GM12878 (cell line): ENCODE measurements around the gene DCLRE1C. TPM values are rescaled to one million over a fixed set of nuclear protein-coding genes. Genes with fewer than 3 reads are reported as not detected.
"Not testable (repeated sequence)": the region's sequence is repeated elsewhere in the genome, so short reads cannot be mapped to it uniquely, and the experiment has no call there.

Experiments used
- ATAC-seq: fragments of 200-7000 bp; cut with Tn5 transposase; 3 replicates; pipeline ENCODE4 v1.9.1; 2020; ENCODE audit warnings: mild to moderate bottlenecking, moderate library complexity
- BruUV-seq: library from RNA; stranded (reverse); fragments of 400-500 nt; replicated peaks from 2 replicates; lab custom pipeline; 2021; lab: Mats Ljungman, UMichigan
- CTCF ChIA-PET: fragments of 300-600 bp; sonication (Branson Sonifier 250); formaldehyde crosslinking; extraction: SDS; loops from one replicate; lab custom pipeline; 2021; ENCODE audit warnings: inconsistent platforms; lab: Yijun Ruan, JAX
- POLR2A ChIA-PET: fragments of 350-600 bp; formaldehyde crosslinking; extraction: SDS; loops from one replicate; lab custom pipeline; 2021; ENCODE audit warnings: inconsistent platforms; lab: Charles Lee
- RAD21 ChIA-PET: fragments of 300-600 bp; sonication (Branson Sonifier 250); formaldehyde crosslinking; loops from one replicate; lab custom pipeline; 2023; ENCODE audit warnings: antibody characterized with exemption; ENCODE audit not compliant: unreplicated experiment; lab: Charles Lee
- SMC1A ChIA-PET: fragments of 300-600 bp; sonication (Branson Sonifier 250); formaldehyde crosslinking; loops from one replicate; lab custom pipeline; 2023; ENCODE audit not compliant: unreplicated experiment, uncharacterized antibody; lab: Charles Lee
- DNase-seq: peaks from one replicate; pipeline ENCODE4 v3.0.0-alpha.2; 2011; ENCODE audit warnings: low read depth, low spot score
- FAIRE-seq: peaks from 3 replicates; lab custom pipeline; 2011; peaks lifted over from hg19 to GRCh38; lab: Jason Lieb, UNC
- H2AFZ ChIP-seq: 2 replicates; pipeline ENCODE4 v1.6.0; 2011; ENCODE audit warnings: low read depth, low read length, control low read depth; ENCODE audit not compliant: control insufficient read depth
- H3K27ac ChIP-seq: 2 replicates; pipeline ENCODE4 v1.5.1; 2011; ENCODE audit warnings: control low read depth; ENCODE audit not compliant: control insufficient read depth, insufficient read depth
- H3K27me3 ChIP-seq, 2 experiments: replicated peaks in 1 of 2; 2 replicates each; pipeline versions ENCODE4 v1.6.0 to v1.6.1; 2011; ENCODE audit warnings: low read length in 1 of 2; ENCODE audit not compliant: control insufficient read depth in 2 of 2, insufficient read depth in 2 of 2
- H3K36me3 ChIP-seq, 2 experiments: 2 replicates each; pipeline ENCODE4 v1.5.1; 2011; ENCODE audit warnings: low read length in 1 of 2; ENCODE audit not compliant: control insufficient read depth in 2 of 2, insufficient read depth in 2 of 2
- H3K4me1 ChIP-seq: 2 replicates; pipeline ENCODE4 v1.6.1; 2011; ENCODE audit warnings: mild to moderate bottlenecking, low read length, moderate library complexity, mixed read lengths; ENCODE audit not compliant: control insufficient read depth, insufficient read depth
- H3K4me2 ChIP-seq: 2 replicates; pipeline ENCODE4 v1.6.0; 2011; ENCODE audit warnings: control low read depth; ENCODE audit not compliant: control insufficient read depth, insufficient read depth
- H3K4me3 ChIP-seq: fragments of 200-600 bp; sonication (generic); 2 replicates; pipeline ENCODE4 v1.5.1; 2016
- H3K79me2 ChIP-seq: 2 replicates; pipeline ENCODE4 v1.6.0; 2011; ENCODE audit warnings: low read length; ENCODE audit not compliant: control insufficient read depth, insufficient read depth
- H3K9ac ChIP-seq: 2 replicates; pipeline ENCODE4 v1.8.0; 2011; ENCODE audit warnings: low read length, control low read depth, mixed read lengths; ENCODE audit not compliant: control insufficient read depth, insufficient read depth
- H3K9me3 ChIP-seq: replicated peaks from 3 replicates; pipeline ENCODE4 v1.5.1; 2011; ENCODE audit warnings: mild to moderate bottlenecking, low read length; ENCODE audit not compliant: control insufficient read depth, insufficient read depth
- H4K20me1 ChIP-seq: 2 replicates; pipeline ENCODE4 v1.6.0; 2011; ENCODE audit not compliant: control insufficient read depth, insufficient read depth
- CTCF ChIP-seq, 3 experiments: IDR thresholded peaks in 2 of 3; conservative IDR thresholded peaks in 1 of 3; 2 replicates each; pipeline ENCODE4 v1.5.1; 2011; ENCODE audit warnings: low read depth in 3 of 3, low read length in 3 of 3, mild to moderate bottlenecking in 3 of 3, control low read depth in 2 of 3, moderate library complexity in 2 of 3, inconsistent platforms in 1 of 3, mixed read lengths in 1 of 3; ENCODE audit not compliant: control insufficient read depth in 2 of 3, insufficient read depth in 1 of 3; ENCODE audit errors: extremely low read depth in 1 of 3
- RAD21 ChIP-seq: IDR thresholded peaks from 2 replicates; pipeline ENCODE4 v1.6.1; 2011; ENCODE audit warnings: mild to moderate bottlenecking, low read depth, low read length, moderate library complexity; ENCODE audit not compliant: insufficient read depth
- SMC3 ChIP-seq: IDR thresholded peaks from 2 replicates; pipeline ENCODE4 v1.6.1; 2011; ENCODE audit warnings: low read length, improper control_type of control experiment, borderline replicate concordance
- TCF12 ChIP-seq: IDR thresholded peaks from 2 replicates; pipeline ENCODE4 v1.6.1; 2011; ENCODE audit warnings: low read depth, mild to moderate bottlenecking, low read length
- TCF3 ChIP-seq: IDR thresholded peaks from 2 replicates; pipeline ENCODE4 v1.6.1; 2012; ENCODE audit warnings: low read depth, mild to moderate bottlenecking, low read length, borderline replicate concordance; ENCODE audit not compliant: insufficient read depth
- WGBS: methylation state at CpG from one replicate; pipeline ENCODE4 v1.1.6; 2016; ENCODE audit warnings: low lambda C conversion rate; ENCODE audit not compliant: insufficient replicate concordance, insufficient coverage; ENCODE audit errors: missing lambda C conversion rate; 5-methylcytosine and 5-hydroxymethylcytosine counted together
- in situ Hi-C: fragments of 300-500 bp; cut with MboI; formaldehyde crosslinking; loops from 9 replicates; pipeline ENCODE4 v1.14.3; 2018; ENCODE audit warnings: mixed read lengths
- intact Hi-C: fragments of 100-400 bp; cut with micrococcal nuclease; formaldehyde crosslinking; loops from one replicate; pipeline ENCODE4 v1.14.2; 2022; ENCODE audit not compliant: unreplicated experiment
- polyA plus RNA-seq, 11 experiments: library from polyadenylated mRNA; depleted of rRNA in 4 of 11; unstranded in 6 of 11; stranded (reverse) in 5 of 11; fragments of >200 nt; fragmentation: Nextera tagmentation in 4 of 11; fragmentation: Illumina TruSeq in 1 of 11; extraction: Ambion mirVana in 4 of 11; extraction: Trizol in 1 of 11; gene quantifications; 1 replicate in 1 of 11; 2 replicates in 10 of 11; pipeline versions ENCODE4 v1.2.1 to v1.2.3, GENCODE V29; 2011 to 2016; ENCODE audit warnings: inconsistent platforms in 2 of 11, missing spikeins in 2 of 11, low read depth in 1 of 11
- total RNA-seq, 4 experiments: library from RNA; depleted of rRNA in 3 of 4; stranded (reverse); fragments of >200 nt in 3 of 4; fragmentation: Illumina TruSeq in 1 of 4; extraction: Trizol in 1 of 4; gene quantifications; 2 replicates each; pipeline versions ENCODE4 v1.2.1 to v1.2.3, GENCODE V29; 2013 to 2021

Gene DCLRE1C
- total and polyA plus RNA-seq, 10 of the 15 experiments (the other 5 are each of a cell fraction or from before 2014, with no cell fraction given): 15.7 to 43.4 (median 26.0) TPM

- ATAC-seq, H3K4me2 ChIP-seq: not testable (repeated sequence)
- RAD21 ChIA-PET: interaction anchor here (1.1 kb wide), 1 partner anchor 116 kb away, joined by 3 read pairs; no protein-coding TSS in a partner anchor
These were observed 37.3 kb upstream of the DCLRE1C start for GRCh38 chr10:14991035-14991749.

GRCh38 chr10:14989552-14989951, 35.7 kb upstream of the DCLRE1C start:
- H3K4me3 ChIP-seq, DNase-seq, H3K27me3 ChIP-seq, in situ Hi-C loops, H3K9me3 ChIP-seq, ATAC-seq, H4K20me1 ChIP-seq, H3K27ac ChIP-seq, H3K79me2 ChIP-seq, H2AFZ ChIP-seq, POLR2A ChIA-PET, FAIRE-seq, H3K9ac ChIP-seq, H3K4me2 ChIP-seq, BruUV-seq, SMC1A ChIA-PET, H3K4me1 ChIP-seq, CTCF ChIA-PET, intact Hi-C loops, H3K36me3 ChIP-seq, RAD21 ChIA-PET: not testable (repeated sequence)
- WGBS: 42% methylated on average over 6 of the region's 6 CpGs

More at GRCh38 chr10:14991035-14991749, 37.3 kb upstream of the DCLRE1C start:
- SMC1A ChIA-PET: interaction anchor here (0.8 to 1.7 kb wide), 2 partner anchors 116 to 118 kb away, joined by 3 to 8 read pairs; no protein-coding TSS in a partner anchor
- H3K36me3 ChIP-seq, H3K9ac ChIP-seq, H4K20me1 ChIP-seq, in situ Hi-C loops, H3K27ac ChIP-seq, FAIRE-seq, H3K27me3 ChIP-seq, POLR2A ChIA-PET, H2AFZ ChIP-seq, H3K4me3 ChIP-seq, H3K79me2 ChIP-seq, BruUV-seq, H3K4me1 ChIP-seq, H3K9me3 ChIP-seq: not testable (repeated sequence)
- peak; percentile 12 for DNase-seq
- CTCF ChIA-PET: interaction anchor here (0.8 to 1.5 kb wide), 5 partner anchors 23 to 183 kb away, joined by 3 to 4 read pairs (median 3); no protein-coding TSS in a partner anchor
- intact Hi-C loops: loop anchor here (1.0 kb wide), 1 partner anchor 115 kb away; no protein-coding TSS in a partner anchor
- 36% methylated on average over 19 of the region's 19 CpGs for WGBS
- TF ChIP-seq SMC3: peak; percentile 32; the same call in 1 of the 2 replicates
- 0 out of 2 replicates have a peak, but pooled peaks have one; percentile 33 for TF ChIP-seq TCF12
- 0 out of 2 replicates have a peak, but pooled peaks have one; percentile 30 for TF ChIP-seq TCF3
- TF ChIP-seq RAD21: peak; percentile 57
- peak; percentile 19 to 42 (median 40); a peak in 3 of 6 replicates for TF ChIP-seq CTCF (IDR thresholded peaks at IDR 0.05 in 2 of 3, conservative IDR thresholded peaks at IDR 0.05 in 1 of 3; ENCODE audit: control insufficient read depth in 2 of 3, extremely low read depth in 1 of 3, insufficient read depth in 1 of 3, low read depth in 3 of 3, low read length in 3 of 3)
